T-cell (primary cell): ENCODE measurements around the gene VASP. TPM values are rescaled to one million over a fixed set of nuclear protein-coding genes. Genes with fewer than 3 reads are reported as not detected.
"Not testable (repeated sequence)": the region's sequence is repeated elsewhere in the genome, so short reads cannot be mapped to it uniquely, and the experiment has no call there.

Experiments used
- ATAC-seq, 4 experiments: fragments of 200-7000 bp in 3 of 4; fragments of 150-1000 bp in 1 of 4; cut with Tn5 transposase; replicated peaks in 1 of 4; 1 replicate in 3 of 4; 2 replicates in 1 of 4; pipeline ENCODE4 v1.10.0; 2021; ENCODE audit warnings: moderate library complexity in 3 of 4, mild to moderate bottlenecking in 2 of 4, moderate number of reproducible peaks in 1 of 4
- CTCF ChIA-PET, 2 donors: fragments of 300-600 bp; sonication (Branson Sonifier 250); formaldehyde crosslinking; loops; one replicate each; lab custom pipeline; 2022; ENCODE audit warnings: antibody characterized with exemption in 2 of 2; lab: Charles Lee
- POLR2A ChIA-PET, 2 donors: fragments of 300-600 bp; sonication (Branson Sonifier 250); formaldehyde crosslinking; loops; one replicate each; lab custom pipeline; 2022; ENCODE audit warnings: antibody characterized with exemption in 2 of 2; lab: Charles Lee
- DNase-seq, 35 experiments: peaks; one replicate each; pipeline versions ENCODE4 v3.0.0 to v3.0.0-alpha.2; 2013 to 2023
- H3K27ac ChIP-seq: one replicate; pipeline ENCODE4 v1.5.1; 2013; ENCODE audit warnings: low read length
- H3K27me3 ChIP-seq, 2 experiments: replicated peaks in 1 of 2; 1 replicate in 1 of 2; 2 replicates in 1 of 2; pipeline versions ENCODE4 v1.6.1 to v1.7.0; 2013; ENCODE audit warnings: low read length in 1 of 2, mixed read lengths in 1 of 2; ENCODE audit not compliant: control insufficient read depth in 2 of 2, insufficient read depth in 2 of 2; ENCODE audit errors: extremely low read depth in 1 of 2
- H3K36me3 ChIP-seq, 2 donors: 1 replicate in 1 of 2; 2 replicates in 1 of 2; pipeline versions ENCODE4 v1.6.1 to v1.7.0; 2013; ENCODE audit warnings: low read length in 1 of 2; ENCODE audit not compliant: control insufficient read depth in 2 of 2, insufficient read depth in 1 of 2; ENCODE audit errors: extremely low read depth in 1 of 2
- H3K4me1 ChIP-seq, 2 experiments: 1 replicate in 1 of 2; 2 replicates in 1 of 2; pipeline versions ENCODE4 v1.6.1 to v1.7.0; 2013; ENCODE audit warnings: low read length in 2 of 2, mixed read lengths in 1 of 2; ENCODE audit not compliant: insufficient read depth in 2 of 2, control insufficient read depth in 1 of 2; ENCODE audit errors: extremely low read depth in 1 of 2
- H3K4me3 ChIP-seq, 2 donors: 1 replicate in 1 of 2; 2 replicates in 1 of 2; pipeline versions ENCODE4 v1.5.1 to v1.7.0; 2013; ENCODE audit warnings: mild to moderate bottlenecking in 2 of 2, low read length in 1 of 2, moderate library complexity in 1 of 2; ENCODE audit not compliant: control insufficient read depth in 1 of 2; ENCODE audit errors: extremely low read depth in 1 of 2
- H3K9me3 ChIP-seq: 2 replicates; pipeline ENCODE4 v1.7.0; 2013
- H3K27ac Mint-ChIP-seq, 2 donors: one replicate each; pipeline ENCODE4 v1.8.0; 2020 to 2021; ENCODE audit warnings: mild to moderate bottlenecking in 2 of 2, mixed read lengths in 2 of 2
- H3K27me3 Mint-ChIP-seq, 2 donors: one replicate each; pipeline ENCODE4 v1.8.0; 2021 to 2022; ENCODE audit warnings: mixed read lengths in 2 of 2
- H3K36me3 Mint-ChIP-seq: one replicate; pipeline ENCODE4 v1.8.0; 2021; ENCODE audit warnings: mixed read lengths
- H3K4me1 Mint-ChIP-seq, 3 donors: one replicate each; pipeline ENCODE4 v1.8.0; 2020 to 2022; ENCODE audit warnings: mixed read lengths in 3 of 3, mild to moderate bottlenecking in 1 of 3
- H3K4me3 Mint-ChIP-seq, 3 donors: one replicate each; pipeline ENCODE4 v1.8.0; 2020 to 2022; ENCODE audit warnings: mild to moderate bottlenecking in 3 of 3, mixed read lengths in 3 of 3, moderate library complexity in 3 of 3
- H3K9me3 Mint-ChIP-seq, 3 donors: one replicate each; pipeline ENCODE4 v1.8.0; 2020 to 2022; ENCODE audit warnings: mixed read lengths in 3 of 3
- WGBS: methylation state at CpG from one replicate; pipeline ENCODE4 v1.1.5; 2013; ENCODE audit warnings: missing lambda C conversion rate; ENCODE audit not compliant: insufficient coverage; 5-methylcytosine and 5-hydroxymethylcytosine counted together
- total RNA-seq, 35 experiments: library from RNA in 6 of 35; stranded (reverse) in 6 of 35; fragments of 120-200 nt in 1 of 35; gene quantifications; one replicate each; pipeline versions ENCODE4 v1.2.1 to v1.2.4 and lab custom pipeline; 2013 to 2026

VASP gene
- total RNA-seq, 5 donors from 2014 or later (not counting 1 experiment from before 2014, with no cell fraction given): 77.4 to 113 (median 101) TPM

DNA sequence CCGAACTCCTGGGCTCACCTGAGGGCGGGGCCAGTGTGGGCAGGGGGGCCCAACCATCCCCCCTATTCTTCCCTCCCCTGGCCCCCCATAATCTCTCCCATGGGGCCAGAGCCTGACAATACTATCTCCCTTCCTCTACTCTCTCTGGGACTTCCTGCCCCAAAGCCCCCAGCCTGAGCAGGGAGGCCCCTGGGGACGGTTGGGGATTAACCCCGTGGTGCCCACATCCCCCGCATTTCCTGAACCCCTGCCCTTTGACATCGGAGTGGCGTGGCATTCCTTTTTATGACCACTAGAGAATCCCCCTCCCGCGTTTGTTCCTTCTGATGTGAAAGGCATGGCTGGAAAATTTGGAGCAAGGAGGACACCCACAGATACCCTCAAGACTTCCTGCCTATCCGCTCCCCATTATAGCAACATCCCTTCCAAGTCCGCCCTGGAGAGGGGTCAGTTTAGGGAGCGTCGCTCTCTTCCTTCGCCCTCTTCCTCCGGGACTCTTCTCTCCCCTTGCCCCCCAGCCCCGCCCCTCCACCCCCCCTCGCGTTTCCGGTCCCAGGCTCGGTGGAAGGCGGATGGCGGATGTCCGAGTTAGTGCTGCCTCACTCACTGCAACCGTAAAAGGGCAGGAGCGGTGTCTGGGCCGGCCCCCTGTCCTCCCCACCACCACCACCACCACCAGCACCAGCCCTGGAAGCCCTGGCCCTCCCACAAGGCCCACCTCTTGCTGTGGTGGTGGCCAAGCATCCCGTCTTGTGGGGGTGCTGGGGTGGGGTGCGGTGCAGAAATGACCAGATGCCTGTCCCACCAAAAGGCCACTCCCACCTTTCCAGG, 1.8 kb downstream of the VASP start:
- H3K27me3 ChIP-seq: no peaks in the 10 kb centered on the region
- H3K4me3 ChIP-seq: peak overlapping the region; percentile 84 to 96
- H3K36me3 Mint-ChIP-seq: no peaks in the 10 kb centered on the region
- H3K27ac ChIP-seq: peak overlapping the region; percentile 75
- peaks cover 14 to 73% of the 10 kb centered on the region in 2 experiments for H3K4me1 ChIP-seq
- DNase-seq: peak in 2 of 35 experiments; percentile 24 to 37
- H3K9me3 Mint-ChIP-seq: no peaks in the 10 kb centered on the region
- ChIA-PET POLR2A (no interaction called here), CTCF (interaction anchor here in 1 of 2 donors (0.7 kb wide), 1 partner anchor 8 kb away, joined by 3 read pairs; no protein-coding TSS in a partner anchor)
- no peak for ATAC-seq
- WGBS: 0% methylated on average over 2 of the region's 28 CpGs
- peaks cover 54 to 64% (median 57%) of the 10 kb centered on the region in 3 donors for H3K4me1 Mint-ChIP-seq
- H3K27me3 Mint-ChIP-seq: no peaks in the 10 kb centered on the region
- no peaks in the 10 kb centered on the region for H3K9me3 ChIP-seq
- peak overlapping the region; percentile 86 to 90 (median 89) for H3K4me3 Mint-ChIP-seq
- H3K36me3 ChIP-seq: peaks cover 0 to 2% of the 10 kb centered on the region in 2 donors
- peak overlapping the region; percentile 88 to 95 for H3K27ac Mint-ChIP-seq

GRCh38 chr19:45509692-45510015, 2.4 kb downstream of the VASP start:
- no peak for DNase-seq
- H3K4me1 ChIP-seq: peaks cover 20 to 79% of the 10 kb centered on the region in 2 experiments
- peak overlapping the region; percentile 55 to 84 for H3K4me3 ChIP-seq
- Mint-ChIP-seq H3K9me3 (no peaks in the 10 kb centered on the region), H3K4me1 (peaks cover 57 to 68% (median 62%) of the 10 kb centered on the region in 3 donors), H3K27ac (peak overlapping the region; percentile 83 to 88), H3K36me3 (no peaks in the 10 kb centered on the region), H3K27me3 (no peaks in the 10 kb centered on the region), H3K4me3 (peak overlapping the region; percentile 86 to 90 (median 89))
- H3K27me3 ChIP-seq: no peaks in the 10 kb centered on the region
- CTCF ChIA-PET: interaction anchor here in 1 of 2 donors (0.7 to 0.9 kb wide), 2 partner anchors 9 to 133 kb away, joined by 3 read pairs; no protein-coding TSS in a partner anchor
- peaks cover 0 to 3% of the 10 kb centered on the region in 2 donors for H3K36me3 ChIP-seq
- peak overlapping the region; percentile 75 for H3K27ac ChIP-seq
- H3K9me3 ChIP-seq: no peaks in the 10 kb centered on the region
- no peak for ATAC-seq
- POLR2A ChIA-PET: no interaction called here
- WGBS: 33% methylated on average over 1 of the region's 3 CpGs

- H3K27ac Mint-ChIP-seq: peak overlapping the region in 1 of 2 donors; percentile 88
- CTCF ChIA-PET: interaction anchor here in 1 of 2 donors (0.9 kb wide), 1 partner anchor 132 kb away, joined by 3 read pairs; no protein-coding TSS in a partner anchor
- DNase-seq, H3K9me3 Mint-ChIP-seq, POLR2A ChIA-PET, H3K36me3 ChIP-seq, H3K9me3 ChIP-seq, H3K27me3 ChIP-seq, ATAC-seq, H3K4me3 ChIP-seq, H3K27ac ChIP-seq, H3K36me3 Mint-ChIP-seq, H3K27me3 Mint-ChIP-seq: not testable (repeated sequence)
- H3K4me1 ChIP-seq: peaks cover 27 to 84% of the 10 kb centered on the region in 2 experiments
- WGBS: 81% methylated on average over 4 of the region's 11 CpGs
- peaks cover 60 to 69% (median 67%) of the 10 kb centered on the region in 3 donors for H3K4me1 Mint-ChIP-seq
- peak overlapping the region; percentile 86 to 90 (median 89) for H3K4me3 Mint-ChIP-seq
Measured at GRCh38 chr19:45510352-45510751, 3.1 kb downstream of the VASP start.

GRCh38 chr19:45511074-45511473, 3.8 kb downstream of the VASP start:
- H3K36me3 ChIP-seq: peaks cover 5 to 10% of the 10 kb centered on the region in 2 donors
- H3K4me3 ChIP-seq: no peak overlapping the region
- H3K4me1 Mint-ChIP-seq: peaks cover 60 to 68% (median 64%) of the 10 kb centered on the region in 3 donors
- POLR2A ChIA-PET: no interaction called here
- peak overlapping the region; percentile 61 to 79 for H3K27ac Mint-ChIP-seq
- no peak overlapping the region for H3K27ac ChIP-seq
- CTCF ChIA-PET: no interaction called here
- peak overlapping the region in 1 of 3 donors; percentile 90 for H3K4me3 Mint-ChIP-seq
- no peaks in the 10 kb centered on the region for H3K9me3 Mint-ChIP-seq
- DNase-seq (no peak), ATAC-seq (no peak)
- 100% methylated on average over 2 of the region's 5 CpGs for WGBS
- no peaks in the 10 kb centered on the region for H3K27me3 Mint-ChIP-seq
- no peaks in the 10 kb centered on the region for H3K36me3 Mint-ChIP-seq
- no peaks in the 10 kb centered on the region for H3K9me3 ChIP-seq
- H3K27me3 ChIP-seq: no peaks in the 10 kb centered on the region
- H3K4me1 ChIP-seq: peaks cover 26 to 84% of the 10 kb centered on the region in 2 experiments

DNA sequence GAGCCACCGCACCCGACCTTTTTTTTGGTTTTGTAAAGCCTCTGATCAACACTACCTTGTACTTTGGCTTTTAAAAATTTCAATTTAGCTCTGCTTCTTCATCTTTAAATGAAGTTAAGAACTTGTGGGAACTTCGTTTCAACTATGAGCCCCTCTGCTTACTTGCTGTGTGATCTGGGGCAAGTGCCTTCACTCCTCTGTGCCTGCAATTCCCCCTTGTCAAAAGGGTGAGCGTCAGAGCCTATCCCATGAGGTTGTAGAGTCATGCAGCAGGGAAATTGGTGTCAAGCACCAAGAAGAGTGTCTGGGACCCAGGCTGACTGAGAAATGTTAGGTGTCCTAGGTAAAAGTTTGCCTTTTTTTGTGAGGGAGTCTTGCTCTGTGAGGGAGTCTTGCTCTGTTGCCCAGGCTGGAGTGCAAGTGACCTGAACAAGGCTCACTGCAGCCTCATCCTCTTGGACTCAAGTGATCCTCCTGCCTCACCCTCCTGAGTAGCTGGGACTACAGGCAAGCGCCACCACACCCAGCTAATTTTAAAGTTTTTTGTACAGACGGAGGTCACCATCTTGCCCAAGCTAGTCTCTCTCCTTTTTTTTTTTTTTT, 5.7 kb downstream of the VASP start:
- POLR2A ChIA-PET: interaction anchor here in 1 of 2 donors (0.6 kb wide), 1 partner anchor 24 kb away, joined by 4 read pairs; no protein-coding TSS in a partner anchor
- H3K27me3 ChIP-seq: no peaks in the 10 kb centered on the region
- CTCF ChIA-PET: no interaction called here
- Mint-ChIP-seq H3K4me3 (peak overlapping the region in 1 of 3 donors; percentile 24), H3K9me3 (no peaks in the 10 kb centered on the region), H3K4me1 (peaks cover 62 to 70% (median 66%) of the 10 kb centered on the region in 3 donors), H3K27me3 (no peaks in the 10 kb centered on the region), H3K27ac (peak overlapping the region; percentile 27 to 89), H3K36me3 (peaks cover 7% of the 10 kb centered on the region)
- H3K4me1 ChIP-seq: peaks cover 25 to 76% of the 10 kb centered on the region in 2 experiments
- WGBS: 91% methylated on average over 1 of the region's 6 CpGs
- ATAC-seq: no peak
- H3K9me3 ChIP-seq: no peaks in the 10 kb centered on the region
- H3K36me3 ChIP-seq: peaks cover 10 to 16% of the 10 kb centered on the region in 2 donors
- H3K27ac ChIP-seq: peak overlapping the region; percentile 29
- DNase-seq: no peak
- no peak overlapping the region for H3K4me3 ChIP-seq

- DNase-seq (no peak), ATAC-seq (peak in 1 of 4 experiments; percentile 14)
- Mint-ChIP-seq H3K4me1 (peaks cover 57 to 64% (median 57%) of the 10 kb centered on the region in 3 donors), H3K9me3 (no peaks in the 10 kb centered on the region), H3K4me3 (peak overlapping the region in 2 of 3 donors; percentile 31 to 60), H3K27me3 (no peaks in the 10 kb centered on the region), H3K27ac (peak overlapping the region; percentile 88 to 89), H3K36me3 (peaks cover 14% of the 10 kb centered on the region)
- WGBS: 57% methylated on average over 12 of the region's 13 CpGs
- H3K27ac ChIP-seq: peak overlapping the region; percentile 84
- peaks cover 10 to 31% of the 10 kb centered on the region in 2 donors for H3K36me3 ChIP-seq
- POLR2A ChIA-PET: no interaction called here
- H3K4me1 ChIP-seq: peaks cover 23 to 62% of the 10 kb centered on the region in 2 experiments
- CTCF ChIA-PET: interaction anchor here in 1 of 2 donors (0.6 kb wide), 1 partner anchor 17 kb away, joined by 7 read pairs; no protein-coding TSS in a partner anchor
- no peaks in the 10 kb centered on the region for H3K9me3 ChIP-seq
- peak overlapping the region; percentile 3 to 19 for H3K4me3 ChIP-seq
- no peaks in the 10 kb centered on the region for H3K27me3 ChIP-seq
Measured at GRCh38 chr19:45514376-45515051, 7.2 kb downstream of the VASP start.
